Neutrophil (primary cell): ENCODE measurements around the gene STX17.

ENCODE experiments used
- H3K27ac ChIP-seq: fragments of 200-600 bp; sonication (generic); 2 replicates; pipeline ENCODE4 v1.5.1; 2016; ENCODE audit warnings: mild to moderate bottlenecking, moderate library complexity
- H3K27me3 ChIP-seq: fragments of 200-600 bp; sonication (generic); 2 replicates; pipeline ENCODE4 v1.6.0; 2016; ENCODE audit warnings: mild to moderate bottlenecking
- H3K36me3 ChIP-seq: fragments of 200-600 bp; sonication (generic); 2 replicates; pipeline ENCODE4 v1.5.1; 2017
- H3K4me1 ChIP-seq, 2 experiments: fragments of 200-600 bp in 1 of 2; sonication (generic) in 1 of 2; 1 replicate in 1 of 2; 2 replicates in 1 of 2; pipeline versions ENCODE4 v1.5.1 to v1.6.1; 2013 to 2016; ENCODE audit warnings: low read depth in 1 of 2, low read length in 1 of 2, mild to moderate bottlenecking in 1 of 2, moderate library complexity in 1 of 2; ENCODE audit not compliant: control insufficient read depth in 1 of 2, insufficient read depth in 1 of 2
- H3K4me3 ChIP-seq, 2 experiments: fragments of 200-600 bp in 1 of 2; sonication (generic) in 1 of 2; 1 replicate in 1 of 2; 2 replicates in 1 of 2; pipeline ENCODE4 v1.5.1; 2013 to 2016; ENCODE audit warnings: low read depth in 1 of 2, low read length in 1 of 2, mild to moderate bottlenecking in 1 of 2, moderate library complexity in 1 of 2
- H3K9me3 ChIP-seq: fragments of 200-600 bp; sonication (generic); 2 replicates; pipeline ENCODE4 v1.5.1; 2016
- TF ChIP-seq, protein P1 (sequence below): fragments of 200-600 bp; sonication (generic); IDR thresholded peaks from 2 replicates; pipeline ENCODE4 v1.5.1; 2016; ENCODE audit warnings: antibody characterized with exemption

The STX17 gene

GRCh38 chr9:99873531-99873930, 32.9 kb upstream of the STX17 start:
- TF ChIP-seq, protein P1, sequence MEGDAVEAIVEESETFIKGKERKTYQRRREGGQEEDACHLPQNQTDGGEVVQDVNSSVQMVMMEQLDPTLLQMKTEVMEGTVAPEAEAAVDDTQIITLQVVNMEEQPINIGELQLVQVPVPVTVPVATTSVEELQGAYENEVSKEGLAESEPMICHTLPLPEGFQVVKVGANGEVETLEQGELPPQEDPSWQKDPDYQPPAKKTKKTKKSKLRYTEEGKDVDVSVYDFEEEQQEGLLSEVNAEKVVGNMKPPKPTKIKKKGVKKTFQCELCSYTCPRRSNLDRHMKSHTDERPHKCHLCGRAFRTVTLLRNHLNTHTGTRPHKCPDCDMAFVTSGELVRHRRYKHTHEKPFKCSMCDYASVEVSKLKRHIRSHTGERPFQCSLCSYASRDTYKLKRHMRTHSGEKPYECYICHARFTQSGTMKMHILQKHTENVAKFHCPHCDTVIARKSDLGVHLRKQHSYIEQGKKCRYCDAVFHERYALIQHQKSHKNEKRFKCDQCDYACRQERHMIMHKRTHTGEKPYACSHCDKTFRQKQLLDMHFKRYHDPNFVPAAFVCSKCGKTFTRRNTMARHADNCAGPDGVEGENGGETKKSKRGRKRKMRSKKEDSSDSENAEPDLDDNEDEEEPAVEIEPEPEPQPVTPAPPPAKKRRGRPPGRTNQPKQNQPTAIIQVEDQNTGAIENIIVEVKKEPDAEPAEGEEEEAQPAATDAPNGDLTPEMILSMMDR, result no peak
- Histone ChIP-seq H3K9me3 (no peaks in the 10 kb centered on the region), H3K27ac (no peak overlapping the region)

DNA sequence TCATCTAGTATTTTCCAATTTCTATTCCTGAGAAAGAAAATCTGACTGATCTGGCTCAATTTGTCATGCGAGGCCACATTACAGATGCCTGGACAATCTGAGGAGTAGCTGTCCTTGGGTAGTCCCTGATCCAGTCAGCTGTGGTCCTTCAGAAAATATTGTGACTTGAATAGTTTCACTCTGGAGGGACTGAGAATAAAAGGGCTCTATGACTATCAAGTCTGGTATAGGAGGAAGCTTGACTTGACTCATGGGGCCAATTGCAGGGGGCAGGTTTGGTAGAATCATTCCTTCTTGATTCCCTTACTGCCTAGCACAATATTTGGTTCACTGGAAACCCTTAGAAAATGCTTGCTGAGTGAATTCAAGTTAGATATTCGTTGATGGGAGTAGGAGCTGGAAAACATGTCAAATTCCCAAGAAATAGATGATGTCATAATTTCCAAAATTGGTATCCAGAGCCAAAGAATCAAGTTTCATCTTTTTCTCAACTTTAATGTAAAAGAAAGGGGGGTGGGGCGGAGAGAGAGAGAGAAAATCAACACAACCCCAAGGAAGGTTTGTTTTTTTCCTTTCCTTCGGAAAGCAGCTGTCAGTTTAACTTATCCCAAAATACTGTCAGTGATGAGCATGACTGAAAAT, 32.4 kb upstream of the STX17 start:
- no peaks in the 10 kb centered on the region for H3K36me3 ChIP-seq
- H3K9me3 ChIP-seq, result no peaks in the 10 kb centered on the region
- no peak overlapping the region for H3K27ac ChIP-seq
- H3K4me1 ChIP-seq, result no peaks in the 10 kb centered on the region
- H3K4me3 ChIP-seq, result no peak overlapping the region
- no peaks in the 10 kb centered on the region for H3K27me3 ChIP-seq
- TF ChIP-seq, protein P1, result no peak

More at GRCh38 chr9:99873531-99873930, 32.9 kb upstream of the STX17 start:
- H3K36me3 ChIP-seq, result no peaks in the 10 kb centered on the region
- no peaks in the 10 kb centered on the region for H3K27me3 ChIP-seq
- H3K4me3 ChIP-seq, result no peak overlapping the region
- H3K4me1 ChIP-seq, result no peaks in the 10 kb centered on the region

DNA sequence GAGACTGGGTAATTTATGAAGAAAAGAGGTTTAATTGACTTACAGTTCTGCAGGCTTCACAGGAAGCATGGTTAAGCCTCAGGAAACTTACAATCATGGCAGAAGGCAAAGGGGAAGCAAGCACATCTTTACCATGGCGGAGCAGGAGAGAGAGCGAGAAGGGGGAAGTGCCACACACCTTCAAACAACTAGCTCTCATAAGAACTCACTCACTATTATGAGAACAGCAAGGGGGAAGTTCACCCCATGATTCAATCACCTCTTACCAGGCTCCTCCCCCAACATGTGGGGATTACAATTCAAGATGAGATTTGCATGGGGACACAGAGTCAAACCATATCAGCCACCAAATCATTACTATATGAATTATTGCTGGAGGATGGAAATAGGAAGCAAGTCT, 30.3 kb upstream of the STX17 start:
- TF ChIP-seq, protein P1, result no peak
- no peaks in the 10 kb centered on the region for H3K4me1 ChIP-seq
- H3K27ac ChIP-seq, result no peak overlapping the region
- H3K36me3 ChIP-seq, result no peaks in the 10 kb centered on the region
- H3K9me3 ChIP-seq, result no peaks in the 10 kb centered on the region
- H3K4me3 ChIP-seq, result no peak overlapping the region
- H3K27me3 ChIP-seq, result no peaks in the 10 kb centered on the region

- TF ChIP-seq, protein P1, result no peak
- H3K9me3 ChIP-seq, result no peaks in the 10 kb centered on the region
Observed at GRCh38 chr9:99878651-99879050, 27.8 kb upstream of the STX17 start.

GRCh38 chr9:99881769-99882168, 24.7 kb upstream of the STX17 start:
- Histone ChIP-seq H3K4me3 (no peak overlapping the region), H3K4me1 (no peaks in the 10 kb centered on the region), H3K9me3 (no peaks in the 10 kb centered on the region), H3K27me3 (no peaks in the 10 kb centered on the region), H3K36me3 (no peaks in the 10 kb centered on the region), H3K27ac (no peak overlapping the region)
- TF ChIP-seq, protein P1, result no peak

More at GRCh38 chr9:99878651-99879050, 27.8 kb upstream of the STX17 start:
- H3K36me3 ChIP-seq, result no peaks in the 10 kb centered on the region
- no peaks in the 10 kb centered on the region for H3K4me1 ChIP-seq
- no peak overlapping the region for H3K27ac ChIP-seq
- H3K4me3 ChIP-seq, result no peak overlapping the region
- H3K27me3 ChIP-seq, result no peaks in the 10 kb centered on the region
